GM19463 (cell line): ENCODE measurements around the gene IL21R.
"Not testable (repeated sequence)": the region's sequence is repeated elsewhere in the genome, so short reads cannot be mapped to it uniquely, and the experiment has no call there.

Experiments
- ATAC-seq: cut with Tn5 transposase; IDR thresholded peaks from one replicate; pipeline ENCODE4 v1.9.1; 2021; ENCODE audit warnings: mild to moderate bottlenecking, moderate library complexity; ENCODE audit not compliant: unreplicated experiment

The IL21R gene

DNA sequence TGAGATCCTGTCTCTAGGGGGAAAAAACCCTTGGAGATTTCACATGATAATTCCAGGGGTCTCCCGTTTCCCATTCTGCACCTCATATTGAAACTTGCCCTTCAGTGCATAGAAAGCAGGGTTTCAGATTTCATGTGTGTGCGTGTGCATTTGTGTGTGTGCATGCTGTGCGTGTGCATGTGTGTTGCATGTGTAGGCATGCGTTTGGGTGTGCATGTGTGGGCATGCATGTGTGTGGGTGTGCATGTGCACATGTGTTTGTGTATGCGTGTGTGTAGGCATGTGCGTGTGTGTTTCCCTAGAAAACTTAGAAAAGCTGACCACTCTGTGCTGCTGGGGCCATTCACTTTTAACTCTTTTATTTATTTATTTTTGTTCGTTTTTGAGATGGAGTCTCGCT, 40.0 kb downstream of the IL21R start:
- ATAC-seq = no peak

GRCh38 chr16:27444015-27444414, 42.0 kb downstream of the IL21R start:
- ATAC-seq = no peak

DNA sequence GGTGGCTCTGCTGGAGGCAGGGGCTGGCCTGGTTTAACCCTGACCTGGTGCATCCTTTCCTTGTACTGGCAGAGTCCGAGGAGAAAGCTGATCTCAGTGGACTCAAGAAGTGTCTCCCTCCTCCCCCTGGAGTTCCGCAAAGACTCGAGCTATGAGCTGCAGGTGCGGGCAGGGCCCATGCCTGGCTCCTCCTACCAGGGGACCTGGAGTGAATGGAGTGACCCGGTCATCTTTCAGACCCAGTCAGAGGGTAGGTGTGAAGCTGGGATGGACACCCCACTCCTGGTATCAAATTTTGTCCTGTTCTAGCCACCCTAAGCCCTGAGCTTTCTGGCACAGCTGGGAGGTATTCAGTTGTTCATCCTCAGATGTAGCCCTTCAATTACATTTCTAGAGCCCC, 42.5 kb downstream of the IL21R start:
- ATAC-seq = no peak

GRCh38 chr16:27445502-27446175, 43.7 kb downstream of the IL21R start:
- no peak for ATAC-seq

DNA sequence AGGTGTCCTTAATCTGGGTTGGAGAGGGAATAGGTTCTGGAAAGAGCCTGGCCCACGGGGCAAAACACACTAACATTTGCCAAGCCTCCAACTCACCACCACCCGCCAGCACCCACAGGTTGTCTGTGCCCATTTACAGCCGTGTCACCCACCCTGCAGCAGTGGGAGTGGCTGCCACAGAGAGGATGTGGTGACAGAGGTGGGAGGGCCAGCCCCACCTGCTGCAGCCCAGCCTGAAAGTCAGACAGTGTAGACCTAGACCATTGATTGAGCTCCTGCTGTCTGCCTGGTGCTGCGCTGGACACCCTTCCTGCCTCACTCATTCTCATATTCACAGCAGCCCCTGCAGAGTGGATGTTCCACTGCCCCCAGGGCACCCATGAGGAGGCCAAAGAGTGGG, 44.7 kb downstream of the IL21R start:
- ATAC-seq = no peak

DNA sequence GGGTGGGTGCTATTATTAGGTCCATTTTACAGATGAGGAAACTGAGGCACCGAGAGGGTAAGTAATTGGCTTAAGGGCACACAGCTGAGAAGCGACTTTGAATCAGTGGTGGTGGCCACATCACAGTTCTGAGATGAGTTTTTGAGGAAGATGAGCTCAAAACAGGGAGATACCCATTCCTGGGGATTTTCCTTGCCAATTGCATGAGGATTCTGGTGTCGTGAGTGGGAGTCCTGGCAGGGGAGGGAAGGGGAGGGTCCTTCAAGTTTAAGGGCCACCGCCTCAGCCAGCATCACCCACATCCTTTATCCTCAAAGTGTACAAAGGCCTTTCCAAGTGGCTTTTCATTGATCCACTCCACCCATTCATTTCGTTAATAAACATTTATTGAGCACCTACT, 45.3 kb downstream of the IL21R start:
- ATAC-seq = no peak

DNA sequence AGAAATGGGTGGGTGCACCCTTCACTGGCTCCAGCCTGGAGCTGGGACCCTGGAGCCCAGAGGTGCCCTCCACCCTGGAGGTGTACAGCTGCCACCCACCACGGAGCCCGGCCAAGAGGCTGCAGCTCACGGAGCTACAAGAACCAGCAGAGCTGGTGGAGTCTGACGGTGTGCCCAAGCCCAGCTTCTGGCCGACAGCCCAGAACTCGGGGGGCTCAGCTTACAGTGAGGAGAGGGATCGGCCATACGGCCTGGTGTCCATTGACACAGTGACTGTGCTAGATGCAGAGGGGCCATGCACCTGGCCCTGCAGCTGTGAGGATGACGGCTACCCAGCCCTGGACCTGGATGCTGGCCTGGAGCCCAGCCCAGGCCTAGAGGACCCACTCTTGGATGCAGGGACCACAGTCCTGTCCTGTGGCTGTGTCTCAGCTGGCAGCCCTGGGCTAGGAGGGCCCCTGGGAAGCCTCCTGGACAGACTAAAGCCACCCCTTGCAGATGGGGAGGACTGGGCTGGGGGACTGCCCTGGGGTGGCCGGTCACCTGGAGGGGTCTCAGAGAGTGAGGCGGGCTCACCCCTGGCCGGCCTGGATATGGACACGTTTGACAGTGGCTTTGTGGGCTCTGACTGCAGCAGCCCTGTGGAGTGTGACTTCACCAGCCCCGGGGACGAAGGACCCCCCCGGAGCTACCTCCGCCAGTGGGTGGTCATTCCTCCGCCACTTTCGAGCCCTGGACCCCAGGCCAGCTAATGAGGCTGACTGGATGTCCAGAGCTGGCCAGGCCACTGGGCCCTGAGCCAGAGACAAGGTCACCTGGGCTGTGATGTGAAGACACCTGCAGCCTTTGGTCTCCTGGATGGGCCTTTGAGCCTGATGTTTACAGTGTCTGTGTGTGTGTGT, 46.8 kb downstream of the IL21R start:
- ATAC-seq = no peak

- ATAC-seq = peak; percentile 43
These were observed 47.6 kb downstream of the IL21R start for GRCh38 chr16:27449434-27450195.

- peak; percentile 5 for ATAC-seq
These were observed 48.2 kb downstream of the IL21R start for GRCh38 chr16:27450196-27450549.

- ATAC-seq = no peak
These were observed 50.9 kb downstream of the IL21R start for GRCh38 chr16:27452569-27453493.

DNA sequence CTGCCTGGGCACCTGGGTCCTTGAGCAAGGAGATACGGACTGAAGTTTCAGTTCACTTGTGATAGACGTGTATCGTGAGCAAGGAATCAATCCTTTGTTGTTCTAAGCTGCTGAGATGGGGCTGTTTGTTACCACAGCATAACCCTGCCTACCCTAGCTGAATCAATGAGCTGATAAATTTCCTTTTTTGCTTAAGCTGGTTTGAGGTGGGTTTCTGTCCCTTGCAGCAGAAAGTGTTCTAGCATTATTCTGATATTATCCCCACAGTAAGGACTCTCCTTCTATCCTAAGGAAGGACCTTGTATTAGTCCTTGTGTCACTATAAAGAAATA, 51.5 kb downstream of the IL21R start:
- no peak for ATAC-seq

DNA sequence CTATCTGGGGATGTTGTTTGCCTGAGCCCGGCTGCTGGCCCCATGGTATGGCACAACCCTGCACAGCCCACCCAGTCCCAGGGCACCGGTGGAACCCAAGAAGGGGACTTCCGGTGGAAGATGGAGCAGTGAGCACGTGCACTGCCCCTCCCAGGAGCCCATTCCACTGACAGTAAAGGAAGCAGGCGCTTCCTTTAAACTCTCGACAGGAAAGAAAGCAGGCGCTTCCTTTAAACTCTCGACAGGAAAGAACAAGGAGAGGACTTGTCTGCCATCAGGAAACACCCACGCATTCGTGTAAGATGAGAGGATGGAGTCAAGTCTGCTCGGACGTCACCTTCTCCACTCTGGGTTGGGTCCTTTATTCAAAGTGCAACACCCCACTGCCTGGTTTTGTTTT, 53.7 kb downstream of the IL21R start:
- no peak for ATAC-seq

- not testable (repeated sequence) for ATAC-seq
These were observed 55.6 kb downstream of the IL21R start for GRCh38 chr16:27457605-27457900.

DNA sequence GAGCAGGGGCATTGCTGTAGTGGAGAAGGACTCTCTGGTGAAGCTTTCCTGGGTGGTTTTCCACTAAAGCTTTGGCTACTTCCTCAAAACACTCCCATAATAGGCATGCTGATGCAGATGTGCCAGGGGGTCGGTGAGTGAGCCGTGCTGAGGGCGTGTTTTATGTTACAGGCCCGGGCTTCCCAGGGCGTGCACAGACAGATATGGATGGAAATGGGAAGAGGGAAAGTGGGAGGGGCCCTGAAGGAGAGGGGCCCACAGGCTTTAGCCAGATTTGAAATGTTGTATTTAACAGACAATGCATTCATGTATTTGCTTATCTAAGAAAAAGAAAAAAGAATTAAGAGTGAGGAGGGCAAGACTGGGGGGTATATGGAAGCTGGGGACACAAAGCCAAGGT, 56.3 kb downstream of the IL21R start:
- ATAC-seq = no peak

GRCh38 chr16:27458987-27459688, 57.2 kb downstream of the IL21R start:
- no peak for ATAC-seq

DNA sequence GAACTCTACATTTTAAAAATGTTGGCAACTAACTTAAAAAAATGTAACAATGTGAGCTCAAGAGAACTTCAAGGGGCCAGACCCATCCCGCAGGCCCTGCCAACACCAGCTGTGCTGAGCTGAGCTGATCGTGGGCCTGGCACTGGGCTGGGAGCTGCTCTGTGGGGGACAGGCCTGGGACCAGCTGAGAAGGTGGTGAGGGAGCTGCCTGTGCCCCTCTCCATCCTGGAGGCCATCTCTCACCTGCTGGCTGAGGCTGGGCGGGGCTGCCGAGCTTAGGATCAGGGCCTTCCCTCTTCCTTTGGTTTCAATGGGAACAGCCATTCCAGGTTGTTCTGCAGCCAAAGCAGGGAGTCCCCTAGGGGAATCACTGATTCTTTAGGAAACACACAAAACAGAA, 58.2 kb downstream of the IL21R start:
- ATAC-seq = no peak

- no peak for ATAC-seq
These were observed 58.9 kb downstream of the IL21R start for GRCh38 chr16:27460663-27461482.

DNA sequence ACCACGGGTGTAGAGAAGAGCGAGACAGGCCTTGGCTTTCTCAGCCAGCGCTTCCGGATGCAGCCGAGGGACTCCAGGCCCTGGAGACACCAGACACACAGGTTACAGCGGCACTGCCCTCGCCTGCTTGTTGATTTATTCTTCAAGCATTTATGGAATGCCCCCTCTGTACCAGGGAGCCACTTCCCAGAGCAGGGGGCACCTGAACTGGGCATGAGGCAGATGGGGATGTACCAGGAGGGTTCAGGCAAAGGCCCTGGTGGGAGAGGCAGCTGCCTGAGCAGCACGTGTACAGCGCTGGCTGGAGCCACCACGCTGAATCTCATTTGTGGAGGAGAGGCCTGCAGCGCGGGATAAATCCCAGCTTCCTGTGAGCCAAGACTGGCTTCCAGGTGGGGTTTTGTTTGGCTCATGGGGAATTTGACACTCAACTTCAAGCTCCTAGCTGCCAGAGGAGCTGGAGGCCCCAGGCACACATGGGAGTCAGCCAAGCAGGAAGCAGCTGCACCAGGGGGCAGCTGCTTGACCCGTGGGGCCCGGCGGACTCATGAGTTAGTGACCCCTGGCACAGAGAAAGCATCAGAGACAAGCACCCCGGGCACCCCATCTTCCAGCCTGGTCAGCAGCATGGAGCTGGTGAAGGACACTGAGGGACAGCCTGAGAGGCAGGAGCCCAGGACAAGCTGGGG, 59.7 kb downstream of the IL21R start:
- no peak for ATAC-seq
